ENCODE results near the gene CRHBP. TPM values are rescaled to one million over a fixed set of nuclear protein-coding genes. Genes with fewer than 3 reads are reported as not detected.

Gene CRHBP
- total RNA-seq, 1 experiment from 2014 or later, result not detected

DNA sequence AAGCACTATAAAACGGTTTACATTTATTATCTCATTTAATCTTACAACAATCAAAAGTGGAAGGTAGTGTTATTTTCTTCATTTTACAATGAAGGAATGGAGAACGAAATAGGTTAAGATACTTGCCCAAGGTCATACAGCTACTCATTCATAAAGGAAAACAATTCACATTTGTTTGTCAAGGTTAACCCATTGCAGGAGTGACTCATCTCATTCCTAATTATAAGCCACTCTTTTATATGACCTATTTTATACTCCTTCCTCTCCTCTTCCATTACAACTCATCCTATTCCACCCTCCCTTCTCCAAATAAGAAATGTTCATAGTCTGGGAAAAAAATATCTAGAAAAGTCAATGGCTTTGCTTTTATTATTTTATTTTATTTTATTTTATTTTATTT, 29.6 kb downstream of the CRHBP start:
- ATAC-seq (no peak), DNase-seq (ENCODE audit: low spot score) (no peak)
- POLR2A ChIA-PET, result no interaction called here
- Mint-ChIP-seq H3K27me3 (ENCODE audit: low read depth) (no peaks in the 10 kb centered on the region), H3K27ac (no peak overlapping the region), H3K36me3 (no peaks in the 10 kb centered on the region), H3K4me1 (no peaks in the 10 kb centered on the region), H3K9me3 (peaks cover 5% of the 10 kb centered on the region; the same call in 1 of the 2 replicates), H3K4me3 (no peak overlapping the region)
- CTCF ChIA-PET, result interaction anchor here (0.6 kb wide), 1 partner anchor 1130 kb away, joined by 3 read pairs; no protein-coding TSS in a partner anchor
- TF ChIP-seq, protein P1, sequence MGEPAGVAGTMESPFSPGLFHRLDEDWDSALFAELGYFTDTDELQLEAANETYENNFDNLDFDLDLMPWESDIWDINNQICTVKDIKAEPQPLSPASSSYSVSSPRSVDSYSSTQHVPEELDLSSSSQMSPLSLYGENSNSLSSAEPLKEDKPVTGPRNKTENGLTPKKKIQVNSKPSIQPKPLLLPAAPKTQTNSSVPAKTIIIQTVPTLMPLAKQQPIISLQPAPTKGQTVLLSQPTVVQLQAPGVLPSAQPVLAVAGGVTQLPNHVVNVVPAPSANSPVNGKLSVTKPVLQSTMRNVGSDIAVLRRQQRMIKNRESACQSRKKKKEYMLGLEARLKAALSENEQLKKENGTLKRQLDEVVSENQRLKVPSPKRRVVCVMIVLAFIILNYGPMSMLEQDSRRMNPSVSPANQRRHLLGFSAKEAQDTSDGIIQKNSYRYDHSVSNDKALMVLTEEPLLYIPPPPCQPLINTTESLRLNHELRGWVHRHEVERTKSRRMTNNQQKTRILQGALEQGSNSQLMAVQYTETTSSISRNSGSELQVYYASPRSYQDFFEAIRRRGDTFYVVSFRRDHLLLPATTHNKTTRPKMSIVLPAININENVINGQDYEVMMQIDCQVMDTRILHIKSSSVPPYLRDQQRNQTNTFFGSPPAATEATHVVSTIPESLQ (CRISPR knock-in tag; IDR thresholded peaks at IDR 0.05), result no peak
- TF ChIP-seq CBFB (CRISPR knock-in tag; IDR thresholded peaks at IDR 0.05; ENCODE audit: low read depth) (no peak), GTF2I (CRISPR knock-in tag; conservative IDR thresholded peaks at IDR 0.05) (no peak), ZNF263 (CRISPR knock-in tag; IDR thresholded peaks at IDR 0.05; ENCODE audit: low read depth) (no peak), ZNF423 (CRISPR knock-in tag; IDR thresholded peaks at IDR 0.05) (no peak), ZNF396 (CRISPR knock-in tag; IDR thresholded peaks at IDR 0.05; ENCODE audit: borderline replicate concordance) (no peak), NR2C2 (CRISPR knock-in tag; IDR thresholded peaks at IDR 0.05) (no peak), NFYB (CRISPR knock-in tag; conservative IDR thresholded peaks at IDR 0.05; ENCODE audit: low read depth) (no peak), NR3C1 (CRISPR knock-in tag; conservative IDR thresholded peaks at IDR 0.05; ENCODE audit: low read depth) (no peak)
- TF ChIP-seq, protein P2, sequence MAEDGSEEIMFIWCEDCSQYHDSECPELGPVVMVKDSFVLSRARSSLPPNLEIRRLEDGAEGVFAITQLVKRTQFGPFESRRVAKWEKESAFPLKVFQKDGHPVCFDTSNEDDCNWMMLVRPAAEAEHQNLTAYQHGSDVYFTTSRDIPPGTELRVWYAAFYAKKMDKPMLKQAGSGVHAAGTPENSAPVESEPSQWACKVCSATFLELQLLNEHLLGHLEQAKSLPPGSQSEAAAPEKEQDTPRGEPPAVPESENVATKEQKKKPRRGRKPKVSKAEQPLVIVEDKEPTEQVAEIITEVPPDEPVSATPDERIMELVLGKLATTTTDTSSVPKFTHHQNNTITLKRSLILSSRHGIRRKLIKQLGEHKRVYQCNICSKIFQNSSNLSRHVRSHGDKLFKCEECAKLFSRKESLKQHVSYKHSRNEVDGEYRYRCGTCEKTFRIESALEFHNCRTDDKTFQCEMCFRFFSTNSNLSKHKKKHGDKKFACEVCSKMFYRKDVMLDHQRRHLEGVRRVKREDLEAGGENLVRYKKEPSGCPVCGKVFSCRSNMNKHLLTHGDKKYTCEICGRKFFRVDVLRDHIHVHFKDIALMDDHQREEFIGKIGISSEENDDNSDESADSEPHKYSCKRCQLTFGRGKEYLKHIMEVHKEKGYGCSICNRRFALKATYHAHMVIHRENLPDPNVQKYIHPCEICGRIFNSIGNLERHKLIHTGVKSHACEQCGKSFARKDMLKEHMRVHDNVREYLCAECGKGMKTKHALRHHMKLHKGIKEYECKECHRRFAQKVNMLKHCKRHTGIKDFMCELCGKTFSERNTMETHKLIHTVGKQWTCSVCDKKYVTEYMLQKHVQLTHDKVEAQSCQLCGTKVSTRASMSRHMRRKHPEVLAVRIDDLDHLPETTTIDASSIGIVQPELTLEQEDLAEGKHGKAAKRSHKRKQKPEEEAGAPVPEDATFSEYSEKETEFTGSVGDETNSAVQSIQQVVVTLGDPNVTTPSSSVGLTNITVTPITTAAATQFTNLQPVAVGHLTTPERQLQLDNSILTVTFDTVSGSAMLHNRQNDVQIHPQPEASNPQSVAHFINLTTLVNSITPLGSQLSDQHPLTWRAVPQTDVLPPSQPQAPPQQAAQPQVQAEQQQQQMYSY (CRISPR knock-in tag; IDR thresholded peaks at IDR 0.05), result no peak
- TF ChIP-seq, protein P3, sequence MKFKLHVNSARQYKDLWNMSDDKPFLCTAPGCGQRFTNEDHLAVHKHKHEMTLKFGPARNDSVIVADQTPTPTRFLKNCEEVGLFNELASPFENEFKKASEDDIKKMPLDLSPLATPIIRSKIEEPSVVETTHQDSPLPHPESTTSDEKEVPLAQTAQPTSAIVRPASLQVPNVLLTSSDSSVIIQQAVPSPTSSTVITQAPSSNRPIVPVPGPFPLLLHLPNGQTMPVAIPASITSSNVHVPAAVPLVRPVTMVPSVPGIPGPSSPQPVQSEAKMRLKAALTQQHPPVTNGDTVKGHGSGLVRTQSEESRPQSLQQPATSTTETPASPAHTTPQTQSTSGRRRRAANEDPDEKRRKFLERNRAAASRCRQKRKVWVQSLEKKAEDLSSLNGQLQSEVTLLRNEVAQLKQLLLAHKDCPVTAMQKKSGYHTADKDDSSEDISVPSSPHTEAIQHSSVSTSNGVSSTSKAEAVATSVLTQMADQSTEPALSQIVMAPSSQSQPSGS (CRISPR knock-in tag; IDR thresholded peaks at IDR 0.05; ENCODE audit: borderline replicate concordance, low read depth), result no peak

DNA sequence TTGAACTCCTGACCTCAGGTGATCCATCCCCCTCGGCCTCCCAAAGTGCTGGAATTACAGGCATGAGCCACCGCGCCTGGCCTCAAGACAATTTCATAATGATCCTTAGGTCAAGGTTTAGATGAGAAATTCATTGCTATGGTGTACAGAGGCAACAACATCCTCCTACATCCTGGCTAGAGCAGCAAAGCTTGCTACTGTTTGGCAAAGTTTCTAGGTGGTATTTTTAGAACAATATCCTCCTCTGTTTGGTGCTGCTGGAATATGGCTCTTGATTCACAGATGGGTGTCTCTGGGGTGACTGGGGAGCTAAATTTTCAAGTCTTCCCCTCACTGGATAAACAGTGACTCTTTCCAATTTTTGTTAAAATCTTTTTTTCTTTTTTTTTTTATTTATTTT, 30.6 kb downstream of the CRHBP start:
- ATAC-seq (no peak), DNase-seq (ENCODE audit: low spot score) (no peak)
- H3K36me3 Mint-ChIP-seq, result no peaks in the 10 kb centered on the region
- peaks cover 5% of the 10 kb centered on the region; the same call in 1 of the 2 replicates for H3K9me3 Mint-ChIP-seq
- POLR2A ChIA-PET, result no interaction called here
- H3K4me1 Mint-ChIP-seq, result no peaks in the 10 kb centered on the region
- H3K27me3 Mint-ChIP-seq (ENCODE audit: low read depth), result no peaks in the 10 kb centered on the region
- TF ChIP-seq, protein P2 (CRISPR knock-in tag; IDR thresholded peaks at IDR 0.05), result no peak
- TF ChIP-seq, protein P4, sequence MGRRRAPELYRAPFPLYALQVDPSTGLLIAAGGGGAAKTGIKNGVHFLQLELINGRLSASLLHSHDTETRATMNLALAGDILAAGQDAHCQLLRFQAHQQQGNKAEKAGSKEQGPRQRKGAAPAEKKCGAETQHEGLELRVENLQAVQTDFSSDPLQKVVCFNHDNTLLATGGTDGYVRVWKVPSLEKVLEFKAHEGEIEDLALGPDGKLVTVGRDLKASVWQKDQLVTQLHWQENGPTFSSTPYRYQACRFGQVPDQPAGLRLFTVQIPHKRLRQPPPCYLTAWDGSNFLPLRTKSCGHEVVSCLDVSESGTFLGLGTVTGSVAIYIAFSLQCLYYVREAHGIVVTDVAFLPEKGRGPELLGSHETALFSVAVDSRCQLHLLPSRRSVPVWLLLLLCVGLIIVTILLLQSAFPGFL (CRISPR knock-in tag; IDR thresholded peaks at IDR 0.05; ENCODE audit: borderline replicate concordance), result no peak
- TF ChIP-seq NR3C1 (CRISPR knock-in tag; conservative IDR thresholded peaks at IDR 0.05; ENCODE audit: low read depth) (no peak), IRF2 (CRISPR knock-in tag; IDR thresholded peaks at IDR 0.05; ENCODE audit: borderline replicate concordance, low read depth) (no peak), NFE2L1 (CRISPR knock-in tag; IDR thresholded peaks at IDR 0.05) (no peak), ZNF317 (CRISPR knock-in tag; IDR thresholded peaks at IDR 0.05; ENCODE audit: borderline replicate concordance, low read depth) (no peak), GABPB1 (CRISPR knock-in tag; IDR thresholded peaks at IDR 0.05) (no peak)
- TF ChIP-seq, protein P5, sequence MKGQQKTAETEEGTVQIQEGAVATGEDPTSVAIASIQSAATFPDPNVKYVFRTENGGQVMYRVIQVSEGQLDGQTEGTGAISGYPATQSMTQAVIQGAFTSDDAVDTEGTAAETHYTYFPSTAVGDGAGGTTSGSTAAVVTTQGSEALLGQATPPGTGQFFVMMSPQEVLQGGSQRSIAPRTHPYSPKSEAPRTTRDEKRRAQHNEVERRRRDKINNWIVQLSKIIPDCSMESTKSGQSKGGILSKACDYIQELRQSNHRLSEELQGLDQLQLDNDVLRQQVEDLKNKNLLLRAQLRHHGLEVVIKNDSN (CRISPR knock-in tag; IDR thresholded peaks at IDR 0.05), result no peak
- no peak overlapping the region for H3K4me3 Mint-ChIP-seq
- CTCF ChIA-PET, result no interaction called here
- H3K27ac Mint-ChIP-seq, result no peak overlapping the region
